ENCODE measurements around the gene DFFA. TPM values are rescaled to one million over a fixed set of nuclear protein-coding genes. Genes with fewer than 3 reads are reported as not detected.
"Not testable (repeated sequence)": the region's sequence is repeated elsewhere in the genome, so short reads cannot be mapped to it uniquely, and the experiment has no call there.

DFFA gene
- total and polyA plus RNA-seq, 12 donors = 13.0 to 42.1 (median 35.1) TPM

GRCh38 chr1:10424651-10425050 is 47.7 kb downstream of the DFFA start:
- peaks cover 0 to 7% of the 10 kb centered on the region in 2 donors for H3K4me1 ChIP-seq (replicated peaks in 1 of 2)
- H3K9me3 ChIP-seq (replicated peaks in 1 of 3) = no peaks in the 10 kb centered on the region
- no peak for DNase-seq
- H3K27me3 ChIP-seq = no peaks in the 10 kb centered on the region
- peaks cover 0 to 18% of the 10 kb centered on the region in 2 donors for H3K36me3 ChIP-seq (replicated peaks in 1 of 2)
- intact Hi-C loops (cut with DNase I) = loop anchor here (5.0 kb wide), 1 partner anchor 47 kb away; no protein-coding TSS in a partner anchor
- 53 to 73% (median 66%) methylated on average over 8 of the region's 8 CpGs for WGBS, 4 donors
- H3K27ac ChIP-seq = no peak overlapping the region
- H3K4me3 ChIP-seq = no peak overlapping the region
- no peak for TF ChIP-seq CTCF (IDR thresholded peaks at IDR 0.05)
- TF ChIP-seq POLR2A (IDR thresholded peaks at IDR 0.05) = no peak

GRCh38 chr1:10424034-10424433 is 48.3 kb downstream of the DFFA start:
- Histone ChIP-seq H3K36me3 (replicated peaks in 1 of 2) (peaks cover 0 to 24% of the 10 kb centered on the region in 2 donors), H3K4me1 (replicated peaks in 1 of 2) (peaks cover 0 to 6% of the 10 kb centered on the region in 2 donors), H3K27ac (no peak overlapping the region), H3K27me3 (no peaks in the 10 kb centered on the region), H3K9me3 (replicated peaks in 1 of 3) (no peaks in the 10 kb centered on the region), H3K4me3 (no peak overlapping the region)
- peak in 6 of 7 donors; percentile 35 to 71 (median 44) for DNase-seq
- intact Hi-C loops (cut with DNase I) = loop anchor here in 1 of 2 donors (5.0 kb wide), 1 partner anchor 47 kb away; no protein-coding TSS in a partner anchor
- TF ChIP-seq POLR2A (IDR thresholded peaks at IDR 0.05) = no peak
- no peak for TF ChIP-seq CTCF (IDR thresholded peaks at IDR 0.05)
- WGBS, 4 donors = 49 to 60% (median 58%) methylated on average over 9 of the region's 9 CpGs

GRCh38 chr1:10421637-10422036 is 50.7 kb downstream of the DFFA start:
- Histone ChIP-seq H3K4me3 (no peak overlapping the region), H3K27me3 (no peaks in the 10 kb centered on the region), H3K9me3 (replicated peaks in 1 of 3) (no peaks in the 10 kb centered on the region), H3K27ac (no peak overlapping the region), H3K36me3 (replicated peaks in 1 of 2) (peaks cover 0 to 48% of the 10 kb centered on the region in 2 donors), H3K4me1 (replicated peaks in 1 of 2) (no peaks in the 10 kb centered on the region)
- intact Hi-C loops (cut with DNase I) = loop anchor here in 1 of 2 donors (5.0 kb wide), 1 partner anchor 44 kb away; no protein-coding TSS in a partner anchor
- DNase-seq = no peak
- no peak for TF ChIP-seq CTCF (IDR thresholded peaks at IDR 0.05)
- no peak for TF ChIP-seq POLR2A (IDR thresholded peaks at IDR 0.05)
- 91 to 97% (median 97%) methylated on average over 5 of the region's 5 CpGs for WGBS, 4 donors

GRCh38 chr1:10419351-10419750 is 53.0 kb downstream of the DFFA start:
- TF ChIP-seq POLR2A (IDR thresholded peaks at IDR 0.05) (no peak), CTCF (IDR thresholded peaks at IDR 0.05) (no peak)
- no peaks in the 10 kb centered on the region for H3K4me1 ChIP-seq (replicated peaks in 1 of 2)
- peaks cover 0 to 63% of the 10 kb centered on the region in 2 donors for H3K36me3 ChIP-seq (replicated peaks in 1 of 2)
- intact Hi-C loops (cut with DNase I) = no loop called here
- DNase-seq = no peak
- no peak overlapping the region for H3K27ac ChIP-seq
- WGBS, 4 donors = 87 to 95% (median 89%) methylated on average over 8 to 15 of the region's 15 CpGs
- H3K9me3 ChIP-seq (replicated peaks in 1 of 3) = no peaks in the 10 kb centered on the region
- H3K27me3 ChIP-seq = no peaks in the 10 kb centered on the region
- H3K4me3 ChIP-seq = no peak overlapping the region

GRCh38 chr1:10418741-10419140 is 53.6 kb downstream of the DFFA start:
- 92 to 96% (median 95%) methylated on average over 8 of the region's 8 CpGs for WGBS, 4 donors
- H3K27ac ChIP-seq; H3K9me3 ChIP-seq (replicated peaks in 1 of 3); H3K4me3 ChIP-seq; DNase-seq; H3K4me1 ChIP-seq (replicated peaks in 1 of 2); intact Hi-C loops (cut with DNase I); H3K27me3 ChIP-seq: not testable (repeated sequence)
- H3K36me3 ChIP-seq (replicated peaks in 1 of 2) = peaks cover 0 to 69% of the 10 kb centered on the region in 2 donors

- DNase-seq; H3K9me3 ChIP-seq (replicated peaks in 1 of 3); H3K4me3 ChIP-seq; H3K4me1 ChIP-seq (replicated peaks in 1 of 2); H3K27me3 ChIP-seq; intact Hi-C loops (cut with DNase I): not testable (repeated sequence)
- Histone ChIP-seq H3K27ac (peak overlapping the region in 2 of 5 donors; percentile 15 to 81), H3K36me3 (replicated peaks in 1 of 2) (peaks cover 0 to 92% of the 10 kb centered on the region in 2 donors)
- 93 to 98% (median 95%) methylated on average over 1 of the region's 1 CpG for WGBS, 4 donors
Measured at GRCh38 chr1:10415967-10416366, 56.4 kb downstream of the DFFA start.
